Esophagus muscularis mucosa (tissue), 3 donors: ENCODE data around the gene MIS12.

ENCODE experiments used
- POLR2A ChIP-seq: fragments of 450-650 bp; IDR thresholded peaks from one replicate; pipeline ENCODE4 v1.6.1; 2017; ENCODE audit warnings: antibody characterized with exemption, moderate library complexity, mild to moderate bottlenecking, low read depth
- POLR2AphosphoS5 ChIP-seq, 2 donors: sonication (generic); formaldehyde crosslinking; IDR thresholded peaks; one replicate each; pipeline ENCODE4 v1.6.1; 2017; ENCODE audit warnings: antibody characterized with exemption in 2 of 2
- TF ChIP-seq, protein P1 (sequence below), 3 experiments: fragments of 200-600 bp in 2 of 3; fragments of 450-650 bp in 1 of 3; sonication (generic) in 2 of 3; IDR thresholded peaks; one replicate each; pipeline ENCODE4 v1.5.1; 2017 to 2019; ENCODE audit warnings: antibody characterized with exemption in 3 of 3, mild to moderate bottlenecking in 2 of 3, moderate library complexity in 1 of 3

- TF ChIP-seq, protein P1, sequence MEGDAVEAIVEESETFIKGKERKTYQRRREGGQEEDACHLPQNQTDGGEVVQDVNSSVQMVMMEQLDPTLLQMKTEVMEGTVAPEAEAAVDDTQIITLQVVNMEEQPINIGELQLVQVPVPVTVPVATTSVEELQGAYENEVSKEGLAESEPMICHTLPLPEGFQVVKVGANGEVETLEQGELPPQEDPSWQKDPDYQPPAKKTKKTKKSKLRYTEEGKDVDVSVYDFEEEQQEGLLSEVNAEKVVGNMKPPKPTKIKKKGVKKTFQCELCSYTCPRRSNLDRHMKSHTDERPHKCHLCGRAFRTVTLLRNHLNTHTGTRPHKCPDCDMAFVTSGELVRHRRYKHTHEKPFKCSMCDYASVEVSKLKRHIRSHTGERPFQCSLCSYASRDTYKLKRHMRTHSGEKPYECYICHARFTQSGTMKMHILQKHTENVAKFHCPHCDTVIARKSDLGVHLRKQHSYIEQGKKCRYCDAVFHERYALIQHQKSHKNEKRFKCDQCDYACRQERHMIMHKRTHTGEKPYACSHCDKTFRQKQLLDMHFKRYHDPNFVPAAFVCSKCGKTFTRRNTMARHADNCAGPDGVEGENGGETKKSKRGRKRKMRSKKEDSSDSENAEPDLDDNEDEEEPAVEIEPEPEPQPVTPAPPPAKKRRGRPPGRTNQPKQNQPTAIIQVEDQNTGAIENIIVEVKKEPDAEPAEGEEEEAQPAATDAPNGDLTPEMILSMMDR (IDR thresholded peaks at IDR 0.05): no peak
- no peak for TF ChIP-seq POLR2A
- no peak for TF ChIP-seq POLR2AphosphoS5 (IDR thresholded peaks at IDR 0.05)
Measured at GRCh38 chr17:5533486-5534315, 47.3 kb downstream of the MIS12 start.
